Measurements from ENCODE around the gene FBLN1.

Gene FBLN1

DNA sequence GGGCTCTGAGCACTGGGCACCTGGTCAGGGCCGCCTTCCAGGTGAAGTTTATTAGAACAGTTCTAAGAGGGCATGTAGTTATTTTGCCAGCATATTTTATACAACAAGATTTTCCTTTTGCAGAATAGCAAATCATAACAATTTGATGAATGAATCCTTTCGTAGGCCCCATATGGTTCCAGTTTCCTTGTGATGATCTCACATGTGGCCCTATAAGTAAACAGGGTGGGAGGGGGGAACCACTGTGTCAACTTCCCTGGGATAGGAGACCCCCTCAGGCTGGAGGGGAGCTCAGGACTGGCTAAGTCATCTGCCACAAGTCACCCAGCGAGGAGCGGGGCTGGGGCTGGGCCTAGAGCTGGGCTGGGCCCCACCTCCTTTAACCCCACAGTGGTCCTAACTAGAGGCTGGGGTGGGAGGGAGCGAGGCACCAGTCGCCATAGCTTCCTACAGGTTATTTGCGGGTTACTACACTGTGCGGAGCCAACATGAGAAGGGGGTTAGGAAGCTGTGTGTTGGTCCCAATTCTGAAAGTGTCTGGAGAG lies 4.2 kb downstream of the FBLN1 start:
- H3K27ac ChIP-seq, result no peak overlapping the region; the same call in 1 of the 2 replicates
- no peak for TF ChIP-seq ZFX (IDR thresholded peaks at IDR 0.05)

DNA sequence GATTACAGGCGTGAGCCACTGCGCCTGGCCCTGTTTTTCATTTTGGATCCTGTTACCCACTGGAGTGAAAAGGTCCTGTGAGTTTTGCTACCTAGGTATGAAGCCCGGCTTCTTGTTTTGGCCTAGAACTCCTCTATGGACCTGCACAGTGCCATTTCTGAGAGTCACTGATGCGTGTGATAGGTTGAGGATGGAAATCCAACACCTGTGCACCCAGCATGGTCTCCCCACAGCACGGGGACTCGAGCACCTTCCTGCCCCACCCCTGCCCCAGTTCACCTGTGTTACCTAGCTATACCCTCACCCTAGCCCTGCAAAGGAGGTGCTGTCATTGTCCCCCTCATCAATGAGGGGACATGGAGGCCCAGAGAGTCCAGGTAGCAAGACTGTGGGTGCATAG lies 5.1 kb downstream of the FBLN1 start:
- TF ChIP-seq CTCF (conservative IDR thresholded peaks at IDR 0.05) (no peak), ZFX (IDR thresholded peaks at IDR 0.05) (no peak)
- no peak overlapping the region for H3K27ac ChIP-seq

DNA sequence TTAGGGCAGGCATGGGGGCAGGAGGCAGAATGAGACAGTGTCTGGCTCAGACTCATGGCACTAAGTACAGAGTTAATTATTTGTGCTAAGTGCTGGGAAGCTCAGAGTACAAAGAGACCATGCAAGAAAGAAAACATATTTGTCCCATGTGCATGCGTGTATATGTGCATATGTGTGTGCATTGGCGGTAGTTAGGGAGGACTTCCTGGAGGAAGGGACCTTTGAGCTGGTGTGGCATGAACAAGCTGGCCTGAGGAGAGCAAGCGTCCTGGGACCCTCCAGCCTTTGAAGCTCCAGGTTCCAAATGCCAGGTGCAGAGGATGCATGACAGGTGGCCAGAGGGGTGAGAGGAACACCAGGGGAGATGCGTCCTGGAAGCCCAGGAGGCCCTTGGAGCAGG lies 6.1 kb downstream of the FBLN1 start:
- H3K27ac ChIP-seq, result no peak overlapping the region
- no peak for TF ChIP-seq CTCF (conservative IDR thresholded peaks at IDR 0.05)
- no peak for TF ChIP-seq ZFX (IDR thresholded peaks at IDR 0.05)

DNA sequence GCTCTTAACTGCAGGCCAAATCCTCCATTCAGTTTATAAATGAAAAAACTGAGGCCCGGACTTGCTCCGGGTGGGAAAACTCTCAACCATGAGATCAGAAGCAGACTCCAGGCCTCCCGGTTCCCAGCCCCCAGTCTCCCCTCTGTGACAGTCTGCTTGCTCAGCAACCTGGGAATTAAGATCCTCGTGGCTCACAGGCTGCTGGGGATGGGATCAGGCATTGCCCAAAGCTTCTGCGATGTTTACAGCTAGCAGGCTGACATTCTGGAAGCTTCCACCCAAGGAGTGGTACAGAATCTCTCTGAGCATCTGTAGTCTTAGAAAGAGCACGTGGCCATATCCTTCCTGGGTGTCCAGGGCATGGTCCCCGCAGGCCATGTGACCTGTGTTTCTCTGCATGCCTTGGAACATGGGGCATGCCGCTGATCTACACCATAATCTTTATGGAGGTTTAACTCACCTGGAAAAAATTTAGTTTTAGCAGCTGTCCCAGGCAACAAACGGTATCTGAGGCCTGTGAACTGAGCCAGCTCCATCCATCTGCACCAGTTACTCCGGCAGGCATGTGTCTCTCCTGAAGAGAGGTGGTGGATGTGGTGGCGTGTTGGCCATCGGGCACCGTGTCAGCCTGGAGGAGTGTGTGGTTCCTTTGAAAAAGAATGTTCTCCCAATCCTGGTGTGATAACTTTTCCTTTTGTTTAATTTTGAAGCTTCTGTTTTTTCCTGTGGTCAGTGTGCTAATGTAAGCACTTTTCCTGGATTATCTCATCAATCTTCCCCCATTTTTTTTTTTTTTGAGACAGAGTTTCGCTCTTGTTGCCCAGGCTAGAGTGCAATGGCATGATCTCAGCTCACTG lies 7.9 kb downstream of the FBLN1 start:
- no peak overlapping the region for H3K27ac ChIP-seq
- no peak for TF ChIP-seq CTCF (conservative IDR thresholded peaks at IDR 0.05)
- no peak for TF ChIP-seq ZFX (IDR thresholded peaks at IDR 0.05)

- no peak for TF ChIP-seq ZFX (IDR thresholded peaks at IDR 0.05)
- TF ChIP-seq CTCF (conservative IDR thresholded peaks at IDR 0.05), result no peak
- no peak overlapping the region for H3K27ac ChIP-seq
These were observed 9.2 kb downstream of the FBLN1 start for GRCh38 chr22:45511847-45512261.

GRCh38 chr22:45512363-45512762 lies 9.7 kb downstream of the FBLN1 start:
- H3K27ac ChIP-seq, result no peak overlapping the region
- TF ChIP-seq CTCF (conservative IDR thresholded peaks at IDR 0.05) (no peak), ZFX (IDR thresholded peaks at IDR 0.05) (no peak)

- no peak overlapping the region for H3K27ac ChIP-seq
- no peak for TF ChIP-seq CTCF (conservative IDR thresholded peaks at IDR 0.05)
- TF ChIP-seq ZFX (IDR thresholded peaks at IDR 0.05), result no peak
These were observed 13.0 kb downstream of the FBLN1 start for GRCh38 chr22:45515676-45516075.

All from C4-2B (cell line).